Ascending aorta (tissue), 2 donors: ENCODE measurements around the gene PKD1. TPM values are rescaled to one million over a fixed set of nuclear protein-coding genes. Genes with fewer than 3 reads are reported as not detected.

Experiments used
- DNase-seq, 2 donors: peaks; one replicate each; pipeline ENCODE4 v3.0.0-alpha.2; 2019; ENCODE audit warnings: low spot score in 2 of 2
- H3K27ac ChIP-seq, 2 donors: fragments of 200-600 bp; sonication (generic); one replicate each; pipeline ENCODE4 v1.5.1; 2016 to 2017; ENCODE audit warnings: mild to moderate bottlenecking in 1 of 2
- H3K27me3 ChIP-seq: fragments of 200-600 bp; sonication (generic); one replicate; pipeline ENCODE4 v1.5.1; 2017
- H3K36me3 ChIP-seq, 2 donors: fragments of 200-600 bp; sonication (generic); one replicate each; pipeline ENCODE4 v1.5.1; 2016
- H3K4me1 ChIP-seq, 2 donors: fragments of 200-600 bp; sonication (generic); one replicate each; pipeline ENCODE4 v1.5.1; 2016 to 2017; ENCODE audit warnings: mild to moderate bottlenecking in 1 of 2
- H3K4me3 ChIP-seq, 2 donors: fragments of 200-600 bp; sonication (generic); one replicate each; pipeline ENCODE4 v1.5.1; 2016 to 2017; ENCODE audit warnings: mild to moderate bottlenecking in 1 of 2
- H3K9me3 ChIP-seq, 2 donors: fragments of 200-600 bp; sonication (generic); one replicate each; pipeline ENCODE4 v1.5.1; 2016
- CTCF ChIP-seq, 3 experiments: fragments of 200-600 bp in 2 of 3; fragments of 450-650 bp in 1 of 3; sonication (generic) in 2 of 3; IDR thresholded peaks; one replicate each; pipeline ENCODE4 v1.5.1; 2016 to 2019; ENCODE audit warnings: antibody characterized with exemption in 3 of 3, mild to moderate bottlenecking in 1 of 3, moderate library complexity in 1 of 3
- intact Hi-C: fragments of 100-400 bp; cut with DNase I; formaldehyde crosslinking; loops from one replicate; pipeline ENCODE4 v1.15.1; 2023
- total RNA-seq: library from RNA; depleted of rRNA; stranded (reverse); fragments of >200 nt; gene quantifications from one replicate; pipeline ENCODE4 v1.1.0, GENCODE V29; 2016

Gene PKD1
- total RNA-seq, 1 donor from 2014 or later = 551 TPM

- no peaks in the 10 kb centered on the region for H3K9me3 ChIP-seq
- no peak overlapping the region for H3K4me3 ChIP-seq
- no peaks in the 10 kb centered on the region for H3K4me1 ChIP-seq
- no peaks in the 10 kb centered on the region for H3K27me3 ChIP-seq
- no peak for DNase-seq
- H3K36me3 ChIP-seq = peaks cover 48 to 77% of the 10 kb centered on the region in 2 donors
- no peak for TF ChIP-seq CTCF (IDR thresholded peaks at IDR 0.05)
- H3K27ac ChIP-seq = no peak overlapping the region
- intact Hi-C loops = no loop called here
Observed at GRCh38 chr16:2063861-2064260, 71.8 kb downstream of the PKD1 start.

- no peaks in the 10 kb centered on the region for H3K4me1 ChIP-seq
Observed at GRCh38 chr16:2062801-2063200, 72.9 kb downstream of the PKD1 start.

GRCh38 chr16:2061526-2061925 lies 74.2 kb downstream of the PKD1 start:
- Histone ChIP-seq H3K4me1 (no peaks in the 10 kb centered on the region), H3K4me3 (no peak overlapping the region), H3K27me3 (no peaks in the 10 kb centered on the region), H3K27ac (no peak overlapping the region), H3K9me3 (no peaks in the 10 kb centered on the region), H3K36me3 (peaks cover 56 to 82% of the 10 kb centered on the region in 2 donors)
- no peak for TF ChIP-seq CTCF (IDR thresholded peaks at IDR 0.05)
- no peak for DNase-seq
- intact Hi-C loops = no loop called here

More at GRCh38 chr16:2062801-2063200, 72.9 kb downstream of the PKD1 start:
- no peak for DNase-seq
- H3K4me3 ChIP-seq = no peak overlapping the region
- H3K27ac ChIP-seq = no peak overlapping the region
- H3K36me3 ChIP-seq = peaks cover 50 to 74% of the 10 kb centered on the region in 2 donors
- TF ChIP-seq CTCF (IDR thresholded peaks at IDR 0.05) = no peak
- no peaks in the 10 kb centered on the region for H3K9me3 ChIP-seq
- H3K27me3 ChIP-seq = no peaks in the 10 kb centered on the region
- intact Hi-C loops = no loop called here

- peaks cover 54 to 82% of the 10 kb centered on the region in 2 donors for H3K36me3 ChIP-seq
- H3K27ac ChIP-seq = no peak overlapping the region
- H3K4me3 ChIP-seq = no peak overlapping the region
- no peak for DNase-seq
- no peaks in the 10 kb centered on the region for H3K4me1 ChIP-seq
- H3K27me3 ChIP-seq = no peaks in the 10 kb centered on the region
- no peaks in the 10 kb centered on the region for H3K9me3 ChIP-seq
- intact Hi-C loops = no loop called here
- no peak for TF ChIP-seq CTCF (IDR thresholded peaks at IDR 0.05)
Observed at GRCh38 chr16:2061023-2061422, 74.7 kb downstream of the PKD1 start.

GRCh38 chr16:2060346-2060745 lies 75.4 kb downstream of the PKD1 start:
- intact Hi-C loops = no loop called here
- no peak overlapping the region for H3K4me3 ChIP-seq
- no peak for TF ChIP-seq CTCF (IDR thresholded peaks at IDR 0.05)
- H3K27me3 ChIP-seq = no peaks in the 10 kb centered on the region
- H3K9me3 ChIP-seq = no peaks in the 10 kb centered on the region
- H3K36me3 ChIP-seq = peaks cover 55 to 77% of the 10 kb centered on the region in 2 donors
- H3K4me1 ChIP-seq = no peaks in the 10 kb centered on the region
- no peak overlapping the region for H3K27ac ChIP-seq
- no peak for DNase-seq

GRCh38 chr16:2058872-2059271 lies 76.8 kb downstream of the PKD1 start:
- H3K4me3 ChIP-seq = no peak overlapping the region
- DNase-seq = no peak
- intact Hi-C loops = no loop called here
- H3K36me3 ChIP-seq = peaks cover 54 to 80% of the 10 kb centered on the region in 2 donors
- H3K27me3 ChIP-seq = no peaks in the 10 kb centered on the region
- TF ChIP-seq CTCF (IDR thresholded peaks at IDR 0.05) = no peak
- no peaks in the 10 kb centered on the region for H3K4me1 ChIP-seq
- H3K9me3 ChIP-seq = no peaks in the 10 kb centered on the region
- no peak overlapping the region for H3K27ac ChIP-seq
